Muscle layer of colon (tissue), 2 donors: ENCODE measurements around the gene CSRNP2.

ENCODE experiments used
- H3K27ac ChIP-seq: one replicate; pipeline ENCODE4 v1.7.0; 2013; ENCODE audit warnings: low read depth, mild to moderate bottlenecking, low read length, moderate library complexity
- H3K27me3 ChIP-seq, 2 donors: one replicate each; pipeline ENCODE4 v1.7.0; 2013; ENCODE audit warnings: low read length in 2 of 2, mild to moderate bottlenecking in 2 of 2; ENCODE audit not compliant: insufficient read depth in 2 of 2, control insufficient read depth in 1 of 2
- H3K36me3 ChIP-seq: one replicate; pipeline ENCODE4 v1.7.0; 2013; ENCODE audit warnings: mild to moderate bottlenecking, low read length; ENCODE audit not compliant: insufficient read depth
- H3K4me1 ChIP-seq: one replicate; pipeline ENCODE4 v1.7.0; 2013; ENCODE audit warnings: mild to moderate bottlenecking, low read length; ENCODE audit not compliant: insufficient read depth
- H3K4me3 ChIP-seq, 2 donors: one replicate each; pipeline ENCODE4 v1.7.0; 2013; ENCODE audit warnings: low read length in 2 of 2, low read depth in 1 of 2, mild to moderate bottlenecking in 1 of 2, moderate library complexity in 1 of 2
- H3K9ac ChIP-seq: one replicate; pipeline ENCODE4 v1.7.0; 2013; ENCODE audit warnings: low read length
- H3K9me3 ChIP-seq: one replicate; pipeline ENCODE4 v1.7.0; 2013; ENCODE audit warnings: mild to moderate bottlenecking, low read length
- donor health status: abdominal sarcoma.
- donor health status: Adenocarcinoma of cecum.

CSRNP2 gene

DNA sequence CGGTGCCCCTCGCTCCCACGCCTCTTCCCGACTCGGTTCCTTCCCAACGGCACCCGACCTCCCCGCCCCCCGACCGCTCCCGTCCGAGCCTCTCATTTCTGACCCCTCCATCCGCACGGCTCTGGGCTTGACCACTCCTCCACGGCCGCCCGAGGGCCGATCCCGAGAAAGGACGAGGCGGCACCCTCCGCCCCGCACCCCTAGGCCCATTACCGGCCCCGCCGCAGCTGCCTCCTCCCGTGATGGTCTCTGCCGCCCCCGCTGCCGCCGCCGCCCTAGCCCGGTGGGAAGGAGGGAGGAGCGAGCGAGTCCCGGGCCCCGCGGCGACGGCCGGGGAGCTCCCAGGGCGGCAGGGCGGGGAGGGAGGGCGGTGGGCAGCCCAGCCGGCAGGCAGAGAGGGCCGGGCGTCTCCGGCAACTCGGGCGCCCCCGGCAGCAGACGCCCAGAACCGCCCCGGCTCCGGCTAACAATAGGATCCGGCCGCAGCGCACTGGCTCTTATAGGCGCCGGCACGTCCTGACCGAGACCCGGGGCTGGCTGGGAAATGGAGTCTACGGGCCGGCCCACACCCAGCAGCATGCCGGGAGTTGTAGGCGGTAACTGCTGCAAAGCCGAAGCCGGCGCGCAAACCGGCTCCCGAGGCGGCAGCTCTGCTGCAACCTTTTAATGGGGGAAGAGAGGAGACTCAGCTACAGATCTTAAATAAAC lies at the start of gene CSRNP2:
TSS of gene CSRNP2 (minus strand) at position 471 of the 708 bp plus-strand sequence. CDS start 7,035 bp downstream, outside the sequence.
- H3K36me3 ChIP-seq, result no peaks in the 10 kb centered on the region
- H3K4me3 ChIP-seq, result peak within 1 kb of the TSS; percentile 68 to 89
- H3K4me1 ChIP-seq, result peaks cover 13% of the 10 kb centered on the region
- no peaks in the 10 kb centered on the region for H3K9me3 ChIP-seq
- H3K27ac ChIP-seq, result peak within 1 kb of the TSS; percentile 99
- no peaks in the 10 kb centered on the region for H3K27me3 ChIP-seq
- H3K9ac ChIP-seq, result peak within 1 kb of the TSS; percentile 56

DNA sequence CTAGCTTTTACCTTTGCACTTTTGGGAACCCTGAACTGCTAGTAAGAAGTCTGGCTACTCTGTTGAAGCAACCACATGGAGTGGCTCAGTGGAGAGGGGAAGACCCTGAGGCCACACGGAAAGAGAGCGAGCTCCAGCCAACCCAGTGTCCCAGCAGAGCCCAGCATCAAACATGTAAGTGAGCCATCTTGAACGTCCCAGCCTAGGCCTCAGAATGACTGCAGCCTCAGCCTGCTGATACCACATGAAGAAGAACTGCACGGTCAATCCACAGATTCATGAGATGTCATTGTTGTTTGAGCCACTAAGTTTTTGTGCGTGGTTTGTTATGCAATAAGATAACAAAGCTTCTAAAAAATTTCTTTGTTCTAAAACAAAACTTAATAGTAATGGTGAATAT lies 49.3 kb upstream of the CSRNP2 start:
- no peak overlapping the region for H3K9ac ChIP-seq

GRCh38 chr12:51131745-51132521 lies 48.5 kb upstream of the CSRNP2 start:
- H3K4me3 ChIP-seq, result no peak overlapping the region
- H3K9me3 ChIP-seq, result no peaks in the 10 kb centered on the region
- no peak overlapping the region for H3K9ac ChIP-seq
- no peaks in the 10 kb centered on the region for H3K27me3 ChIP-seq
- H3K27ac ChIP-seq, result no peak overlapping the region
- H3K36me3 ChIP-seq, result no peaks in the 10 kb centered on the region
- H3K4me1 ChIP-seq, result no peaks in the 10 kb centered on the region

More for the DNA sequence above, 49.3 kb upstream of the CSRNP2 start:
- Histone ChIP-seq H3K36me3 (no peaks in the 10 kb centered on the region), H3K4me3 (no peak overlapping the region), H3K27me3 (no peaks in the 10 kb centered on the region), H3K9me3 (no peaks in the 10 kb centered on the region), H3K4me1 (no peaks in the 10 kb centered on the region), H3K27ac (no peak overlapping the region)

DNA sequence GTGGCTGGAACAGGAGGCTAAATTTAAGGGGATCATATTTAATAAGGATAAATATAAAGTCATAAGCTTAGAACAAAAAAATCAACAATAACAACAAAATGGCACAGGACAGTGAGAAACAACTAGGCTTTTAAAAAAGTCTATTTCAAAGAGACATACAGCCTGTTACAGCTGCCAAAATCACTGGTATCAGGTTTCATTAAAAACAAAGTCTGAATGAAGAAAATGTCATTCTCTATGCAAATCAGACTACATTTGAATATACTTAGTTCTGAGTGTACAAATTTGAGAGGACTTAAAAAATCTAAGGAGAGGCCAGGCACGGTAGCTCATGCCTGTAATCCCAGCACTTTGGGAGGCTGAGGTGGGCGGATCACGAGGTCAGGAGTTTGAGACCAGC lies 45.5 kb upstream of the CSRNP2 start:
- no peaks in the 10 kb centered on the region for H3K27me3 ChIP-seq
- H3K9me3 ChIP-seq, result no peaks in the 10 kb centered on the region
- peaks cover 9% of the 10 kb centered on the region for H3K36me3 ChIP-seq
- H3K4me3 ChIP-seq, result no peak overlapping the region
- H3K4me1 ChIP-seq, result no peaks in the 10 kb centered on the region
- no peak overlapping the region for H3K27ac ChIP-seq
- no peak overlapping the region for H3K9ac ChIP-seq

DNA sequence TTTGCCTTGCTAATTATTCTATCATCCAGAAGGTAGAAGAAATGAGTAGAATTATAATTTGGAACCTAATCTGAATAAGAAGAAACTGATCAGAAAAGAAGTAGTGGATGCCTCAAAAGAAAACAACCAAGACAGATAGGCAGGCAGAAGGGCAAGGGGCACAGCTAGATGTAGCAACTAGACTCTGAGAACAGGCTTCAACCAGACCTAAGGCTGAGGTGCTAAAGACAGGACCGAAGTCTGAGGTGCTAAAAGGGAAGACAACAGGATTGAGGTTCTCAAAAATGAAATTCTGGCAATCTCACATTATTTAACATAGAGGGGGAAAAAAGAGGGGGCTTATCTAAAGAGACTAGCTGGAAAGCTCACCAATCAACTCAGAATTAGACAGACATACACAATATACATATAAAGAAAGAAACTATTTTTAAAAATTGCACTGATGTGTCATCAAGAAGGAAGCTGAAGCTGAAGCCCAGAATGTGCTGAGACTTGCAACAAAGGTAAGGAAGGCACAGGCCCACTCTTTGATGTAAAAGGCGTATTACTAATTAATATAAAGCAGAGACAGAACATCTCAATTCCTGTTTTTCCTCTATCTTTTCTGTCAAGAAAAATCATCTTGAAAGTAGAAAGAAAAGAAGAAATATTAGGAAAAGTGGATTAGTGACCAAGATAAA lies 43.8 kb upstream of the CSRNP2 start:
- Histone ChIP-seq H3K9me3 (no peaks in the 10 kb centered on the region), H3K4me3 (no peak overlapping the region), H3K27ac (no peak overlapping the region), H3K9ac (no peak overlapping the region), H3K36me3 (peaks cover 9% of the 10 kb centered on the region), H3K4me1 (no peaks in the 10 kb centered on the region), H3K27me3 (no peaks in the 10 kb centered on the region)

GRCh38 chr12:51126297-51126696 lies 42.9 kb upstream of the CSRNP2 start:
- no peaks in the 10 kb centered on the region for H3K9me3 ChIP-seq
- peaks cover 9% of the 10 kb centered on the region for H3K36me3 ChIP-seq
- H3K9ac ChIP-seq, result no peak overlapping the region
- no peaks in the 10 kb centered on the region for H3K27me3 ChIP-seq
- H3K4me1 ChIP-seq, result no peaks in the 10 kb centered on the region
- no peak overlapping the region for H3K4me3 ChIP-seq
- H3K27ac ChIP-seq, result no peak overlapping the region

DNA sequence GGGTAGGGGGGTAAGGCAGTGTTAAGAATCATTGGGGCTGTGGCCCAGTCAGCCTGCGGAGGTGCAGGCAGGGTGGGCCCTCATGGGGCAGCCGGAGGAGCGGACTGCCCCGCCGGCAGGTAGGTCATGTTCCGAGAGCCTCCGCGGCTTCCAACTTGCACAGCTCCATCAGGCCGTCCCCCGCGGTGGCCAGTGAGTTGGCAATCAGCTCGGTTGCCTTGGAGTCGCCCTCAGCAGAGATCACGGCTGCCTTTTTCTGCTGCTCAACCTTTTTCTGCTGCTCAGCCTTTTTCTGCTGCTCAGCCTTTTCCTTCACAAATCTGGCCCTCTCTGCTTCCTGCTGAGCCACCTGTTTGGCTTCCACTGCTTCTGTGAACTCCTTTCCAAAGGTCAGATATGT lies 41.1 kb upstream of the CSRNP2 start:
- Histone ChIP-seq H3K27me3 (no peaks in the 10 kb centered on the region), H3K36me3 (peaks cover 9% of the 10 kb centered on the region), H3K9ac (no peak overlapping the region), H3K4me1 (no peaks in the 10 kb centered on the region), H3K9me3 (no peaks in the 10 kb centered on the region), H3K4me3 (no peak overlapping the region), H3K27ac (no peak overlapping the region)

GRCh38 chr12:51122844-51123243 lies 39.4 kb upstream of the CSRNP2 start:
- Histone ChIP-seq H3K27ac (no peak overlapping the region), H3K36me3 (peaks cover 16% of the 10 kb centered on the region), H3K9me3 (no peaks in the 10 kb centered on the region)

DNA sequence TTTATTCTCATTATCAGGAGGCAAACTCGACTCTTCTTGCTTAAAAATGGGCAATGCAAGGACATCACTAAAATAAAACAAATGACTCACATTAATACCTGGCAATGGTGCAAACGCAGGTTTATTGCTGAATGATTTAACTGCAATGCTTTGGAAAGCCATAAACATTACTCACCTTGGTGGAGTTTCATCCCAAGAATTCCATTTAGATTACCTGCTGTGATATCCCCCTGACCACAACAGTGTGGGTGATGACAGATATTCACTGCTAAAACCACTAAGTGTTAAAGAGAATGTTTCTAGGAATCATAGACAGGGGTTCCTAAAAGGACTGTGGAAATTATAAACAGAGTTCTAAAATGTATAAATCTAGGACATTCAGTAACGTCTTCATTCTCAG lies 35.3 kb upstream of the CSRNP2 start:
- Histone ChIP-seq H3K9me3 (no peaks in the 10 kb centered on the region), H3K4me1 (no peaks in the 10 kb centered on the region), H3K27ac (no peak overlapping the region), H3K9ac (no peak overlapping the region), H3K27me3 (no peaks in the 10 kb centered on the region), H3K4me3 (no peak overlapping the region), H3K36me3 (peaks cover 14% of the 10 kb centered on the region)

More at GRCh38 chr12:51122844-51123243, 39.4 kb upstream of the CSRNP2 start:
- Histone ChIP-seq H3K4me1 (no peaks in the 10 kb centered on the region), H3K27me3 (no peaks in the 10 kb centered on the region), H3K4me3 (no peak overlapping the region), H3K9ac (no peak overlapping the region)

- Histone ChIP-seq H3K9ac (no peak overlapping the region), H3K27ac (no peak overlapping the region), H3K36me3 (peaks cover 24% of the 10 kb centered on the region), H3K4me3 (no peak overlapping the region), H3K4me1 (no peaks in the 10 kb centered on the region), H3K9me3 (no peaks in the 10 kb centered on the region), H3K27me3 (no peaks in the 10 kb centered on the region)
Measured at GRCh38 chr12:51115533-51115932, 32.1 kb upstream of the CSRNP2 start.

GRCh38 chr12:51108136-51108535 lies 24.7 kb upstream of the CSRNP2 start:
- H3K9ac ChIP-seq, result no peak overlapping the region
- H3K4me1 ChIP-seq, result no peaks in the 10 kb centered on the region
- H3K9me3 ChIP-seq, result no peaks in the 10 kb centered on the region
- H3K27ac ChIP-seq, result no peak overlapping the region
- H3K4me3 ChIP-seq, result no peak overlapping the region
- no peaks in the 10 kb centered on the region for H3K27me3 ChIP-seq
- peaks cover 42% of the 10 kb centered on the region for H3K36me3 ChIP-seq
